ENCODE measurements around the gene EIF6. TPM values are rescaled to one million over a fixed set of nuclear protein-coding genes. Genes with fewer than 3 reads are reported as not detected.

Gene EIF6
- polyA plus RNA-seq, 1 donor from 2014 or later: 143 TPM

GRCh38 chr20:35297155-35297554 is 12.6 kb upstream of the EIF6 start:
- Histone ChIP-seq H3K4me3 (ENCODE audit: low read length) (no peak overlapping the region), H3K27me3 (ENCODE audit: insufficient read depth, low read depth, low read length) (no peaks in the 10 kb centered on the region), H3K9ac (ENCODE audit: low read length) (no peak overlapping the region), H3F3A (ENCODE audit: insufficient read depth, low read length, poor library complexity, severe bottlenecking) (no peaks in the 10 kb centered on the region), H3K9me3 (ENCODE audit: low read length) (no peaks in the 10 kb centered on the region), H3K79me2 (replicated peaks; ENCODE audit: insufficient read depth, low read length) (no peaks in the 10 kb centered on the region), H3K9me2 (ENCODE audit: insufficient read depth, low read length) (no peaks in the 10 kb centered on the region), H3K27ac (ENCODE audit: low read length) (no peak overlapping the region), H3K36me3 (ENCODE audit: insufficient read depth, low read length) (no peaks in the 10 kb centered on the region), H4K20me1 (ENCODE audit: insufficient read depth) (no peaks in the 10 kb centered on the region), H2AFZ (ENCODE audit: low read depth, low read length) (no peak overlapping the region), H3K4me2 (ENCODE audit: low read length) (no peak overlapping the region)
- TF ChIP-seq RAD21 (conservative IDR thresholded peaks at IDR 0.05) (no peak), EP300 (conservative IDR thresholded peaks at IDR 0.05; ENCODE audit: poor library complexity, severe bottlenecking) (no peak), MXI1 (conservative IDR thresholded peaks at IDR 0.05; ENCODE audit: poor library complexity, severe bottlenecking) (no peak), EZH2 (IDR thresholded peaks at IDR 0.05; ENCODE audit: borderline replicate concordance, insufficient read depth, low read length, poor library complexity, severe bottlenecking) (no peak)
- TF ChIP-seq, protein P1, sequence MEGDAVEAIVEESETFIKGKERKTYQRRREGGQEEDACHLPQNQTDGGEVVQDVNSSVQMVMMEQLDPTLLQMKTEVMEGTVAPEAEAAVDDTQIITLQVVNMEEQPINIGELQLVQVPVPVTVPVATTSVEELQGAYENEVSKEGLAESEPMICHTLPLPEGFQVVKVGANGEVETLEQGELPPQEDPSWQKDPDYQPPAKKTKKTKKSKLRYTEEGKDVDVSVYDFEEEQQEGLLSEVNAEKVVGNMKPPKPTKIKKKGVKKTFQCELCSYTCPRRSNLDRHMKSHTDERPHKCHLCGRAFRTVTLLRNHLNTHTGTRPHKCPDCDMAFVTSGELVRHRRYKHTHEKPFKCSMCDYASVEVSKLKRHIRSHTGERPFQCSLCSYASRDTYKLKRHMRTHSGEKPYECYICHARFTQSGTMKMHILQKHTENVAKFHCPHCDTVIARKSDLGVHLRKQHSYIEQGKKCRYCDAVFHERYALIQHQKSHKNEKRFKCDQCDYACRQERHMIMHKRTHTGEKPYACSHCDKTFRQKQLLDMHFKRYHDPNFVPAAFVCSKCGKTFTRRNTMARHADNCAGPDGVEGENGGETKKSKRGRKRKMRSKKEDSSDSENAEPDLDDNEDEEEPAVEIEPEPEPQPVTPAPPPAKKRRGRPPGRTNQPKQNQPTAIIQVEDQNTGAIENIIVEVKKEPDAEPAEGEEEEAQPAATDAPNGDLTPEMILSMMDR (IDR thresholded peaks at IDR 0.05; ENCODE audit: poor library complexity, severe bottlenecking): no peak

GRCh38 chr20:35296101-35296554 is 11.6 kb upstream of the EIF6 start:
- no peak overlapping the region for H3K4me2 ChIP-seq (ENCODE audit: low read length)
- no peaks in the 10 kb centered on the region for H3K9me2 ChIP-seq (ENCODE audit: insufficient read depth, low read length)
- H4K20me1 ChIP-seq (ENCODE audit: insufficient read depth): no peaks in the 10 kb centered on the region
- no peaks in the 10 kb centered on the region for H3K9me3 ChIP-seq (ENCODE audit: low read length)
- H2AFZ ChIP-seq (ENCODE audit: low read depth, low read length): no peak overlapping the region
- TF ChIP-seq EP300 (conservative IDR thresholded peaks at IDR 0.05; ENCODE audit: poor library complexity, severe bottlenecking): no peak
- TF ChIP-seq EZH2 (IDR thresholded peaks at IDR 0.05; ENCODE audit: borderline replicate concordance, insufficient read depth, low read length, poor library complexity, severe bottlenecking): no peak
- no peak for TF ChIP-seq RAD21 (conservative IDR thresholded peaks at IDR 0.05)
- TF ChIP-seq POLR2AphosphoS5 (IDR thresholded peaks at IDR 0.05): no peak
- no peak for TF ChIP-seq TAF1 (IDR thresholded peaks at IDR 0.05; ENCODE audit: low read depth)
- TF ChIP-seq MXI1 (conservative IDR thresholded peaks at IDR 0.05; ENCODE audit: poor library complexity, severe bottlenecking): no peak
- no peak for TF ChIP-seq SMC3 (conservative IDR thresholded peaks at IDR 0.05; ENCODE audit: poor library complexity)
- no peak for TF ChIP-seq REST (IDR thresholded peaks at IDR 0.05; ENCODE audit: borderline replicate concordance)
- TF ChIP-seq, protein P1 (IDR thresholded peaks at IDR 0.05; ENCODE audit: poor library complexity, severe bottlenecking): no peak
- H3K4me3 ChIP-seq (ENCODE audit: low read length): no peak overlapping the region
- H3K79me2 ChIP-seq (replicated peaks; ENCODE audit: insufficient read depth, low read length): no peaks in the 10 kb centered on the region
- H3K9ac ChIP-seq (ENCODE audit: low read length): no peak overlapping the region
- no peaks in the 10 kb centered on the region for H3K27me3 ChIP-seq (ENCODE audit: insufficient read depth, low read depth, low read length)
- no peaks in the 10 kb centered on the region for H3K36me3 ChIP-seq (ENCODE audit: insufficient read depth, low read length)
- H3K27ac ChIP-seq (ENCODE audit: low read length): no peak overlapping the region
- no peaks in the 10 kb centered on the region for H3F3A ChIP-seq (ENCODE audit: insufficient read depth, low read length, poor library complexity, severe bottlenecking)

Data from neural cell (in vitro differentiated cells).